Thoracic aorta (tissue), 2 donors: ENCODE data around the gene GET4. TPM values are rescaled to one million over a fixed set of nuclear protein-coding genes. Genes with fewer than 3 reads are reported as not detected.

Experiments
- ATAC-seq: fragments of 150-250 bp; one replicate; pipeline ENCODE4 v1.8.0; 2017; ENCODE audit warnings: low read depth; ENCODE audit not compliant: insufficient number of reproducible peaks, low FRiP score
- DNase-seq: peaks from one replicate; pipeline ENCODE4 v3.0.0-alpha.2; 2020; ENCODE audit warnings: low spot score
- H3K27ac ChIP-seq, 2 donors: fragments of 200-600 bp; sonication (generic); 1 replicate in 1 of 2; 2 replicates in 1 of 2; pipeline ENCODE4 v1.5.1; 2016; ENCODE audit warnings: mild to moderate bottlenecking in 2 of 2, moderate library complexity in 2 of 2
- H3K27me3 ChIP-seq: fragments of 200-600 bp; sonication (generic); replicated peaks from 2 replicates; pipeline ENCODE4 v1.6.0; 2016; ENCODE audit warnings: mild to moderate bottlenecking; ENCODE audit not compliant: insufficient read depth
- H3K36me3 ChIP-seq: fragments of 200-600 bp; sonication (generic); one replicate; pipeline ENCODE4 v1.5.1; 2016
- H3K4me1 ChIP-seq, 2 donors: fragments of 200-600 bp; sonication (generic); 1 replicate in 1 of 2; 2 replicates in 1 of 2; pipeline versions ENCODE4 v1.5.1 to v1.6.0; 2016; ENCODE audit warnings: low read depth in 2 of 2, mild to moderate bottlenecking in 1 of 2; ENCODE audit not compliant: control insufficient read depth in 1 of 2
- H3K4me3 ChIP-seq: fragments of 200-600 bp; sonication (generic); 2 replicates; pipeline ENCODE4 v1.5.1; 2016; ENCODE audit warnings: mild to moderate bottlenecking
- H3K9me3 ChIP-seq: fragments of 200-600 bp; sonication (generic); 2 replicates; pipeline ENCODE4 v1.5.1; 2016
- total RNA-seq, 2 donors: library from RNA; depleted of rRNA; stranded (reverse); fragments of >200 nt; gene quantifications; one replicate each; pipeline versions ENCODE4 v1.1.0 to v1.2.3, GENCODE V29; 2016
- TF ChIP-seq, protein P1 (sequence below): fragments of 200-600 bp; sonication (generic); IDR thresholded peaks from one replicate; pipeline ENCODE4 v1.5.1; 2019; ENCODE audit warnings: antibody characterized with exemption

The GET4 gene
- total RNA-seq, 2 donors from 2014 or later = 26.9 to 28.4 TPM

- Histone ChIP-seq H3K4me1 (peaks cover 18 to 37% of the 10 kb centered on the region in 2 donors), H3K36me3 (peaks cover 46% of the 10 kb centered on the region), H3K27me3 (no peaks in the 10 kb centered on the region), H3K9me3 (no peaks in the 10 kb centered on the region), H3K4me3 (no peak overlapping the region), H3K27ac (peak overlapping the region; percentile 90 to 93)
- no peak for ATAC-seq
- TF ChIP-seq, protein P1, sequence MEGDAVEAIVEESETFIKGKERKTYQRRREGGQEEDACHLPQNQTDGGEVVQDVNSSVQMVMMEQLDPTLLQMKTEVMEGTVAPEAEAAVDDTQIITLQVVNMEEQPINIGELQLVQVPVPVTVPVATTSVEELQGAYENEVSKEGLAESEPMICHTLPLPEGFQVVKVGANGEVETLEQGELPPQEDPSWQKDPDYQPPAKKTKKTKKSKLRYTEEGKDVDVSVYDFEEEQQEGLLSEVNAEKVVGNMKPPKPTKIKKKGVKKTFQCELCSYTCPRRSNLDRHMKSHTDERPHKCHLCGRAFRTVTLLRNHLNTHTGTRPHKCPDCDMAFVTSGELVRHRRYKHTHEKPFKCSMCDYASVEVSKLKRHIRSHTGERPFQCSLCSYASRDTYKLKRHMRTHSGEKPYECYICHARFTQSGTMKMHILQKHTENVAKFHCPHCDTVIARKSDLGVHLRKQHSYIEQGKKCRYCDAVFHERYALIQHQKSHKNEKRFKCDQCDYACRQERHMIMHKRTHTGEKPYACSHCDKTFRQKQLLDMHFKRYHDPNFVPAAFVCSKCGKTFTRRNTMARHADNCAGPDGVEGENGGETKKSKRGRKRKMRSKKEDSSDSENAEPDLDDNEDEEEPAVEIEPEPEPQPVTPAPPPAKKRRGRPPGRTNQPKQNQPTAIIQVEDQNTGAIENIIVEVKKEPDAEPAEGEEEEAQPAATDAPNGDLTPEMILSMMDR = no peak
- no peak for DNase-seq
These were observed 10.4 kb upstream of the GET4 start for GRCh38 chr7:865921-866320.

DNA sequence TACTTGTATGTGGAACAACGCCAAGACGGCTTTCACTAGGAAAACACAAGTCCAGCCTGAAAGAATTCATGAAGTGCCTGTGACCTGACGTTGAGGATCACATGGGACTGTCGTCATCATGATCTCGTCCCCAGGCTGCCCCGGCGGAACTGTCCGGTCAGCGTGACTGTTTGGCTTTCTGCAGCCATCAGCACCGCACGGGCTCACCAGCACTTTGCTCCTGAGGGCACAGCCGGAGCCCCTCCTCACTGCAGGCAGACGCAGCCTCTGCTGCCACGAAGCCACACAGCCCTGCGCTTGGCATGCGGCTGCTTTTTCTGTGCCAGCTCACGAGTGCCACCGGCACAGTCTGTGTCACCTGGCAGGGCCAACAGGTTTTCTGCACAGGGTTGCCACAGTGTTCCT is 9.4 kb upstream of the GET4 start:
- Histone ChIP-seq H3K4me1 (peaks cover 18 to 37% of the 10 kb centered on the region in 2 donors), H3K9me3 (no peaks in the 10 kb centered on the region), H3K4me3 (peak overlapping the region; percentile 42), H3K36me3 (peaks cover 43% of the 10 kb centered on the region), H3K27ac (peak overlapping the region; percentile 90 to 93), H3K27me3 (no peaks in the 10 kb centered on the region)
- ATAC-seq (peak; percentile 80), DNase-seq (peak; percentile 72)
- TF ChIP-seq, protein P1 = no peak

- H3K9me3 ChIP-seq = no peaks in the 10 kb centered on the region
- H3K36me3 ChIP-seq = peaks cover 45% of the 10 kb centered on the region
- H3K27ac ChIP-seq = peak overlapping the region; percentile 90 to 93
- H3K4me1 ChIP-seq = peaks cover 18 to 37% of the 10 kb centered on the region in 2 donors
- peak; percentile 61 for ATAC-seq
- TF ChIP-seq, protein P1 = peak; percentile 26
- no peaks in the 10 kb centered on the region for H3K27me3 ChIP-seq
- DNase-seq = peak; percentile 60
- peak overlapping the region; percentile 42 for H3K4me3 ChIP-seq
These were observed 8.8 kb upstream of the GET4 start for GRCh38 chr7:867406-868188.

- no peaks in the 10 kb centered on the region for H3K27me3 ChIP-seq
- no peaks in the 10 kb centered on the region for H3K9me3 ChIP-seq
- peak overlapping the region; percentile 90 to 93 for H3K27ac ChIP-seq
- DNase-seq (no peak), ATAC-seq (no peak)
- H3K36me3 ChIP-seq = peaks cover 44% of the 10 kb centered on the region
- peak overlapping the region; percentile 42 for H3K4me3 ChIP-seq
- H3K4me1 ChIP-seq = peaks cover 18 to 42% of the 10 kb centered on the region in 2 donors
- TF ChIP-seq, protein P1 = no peak
These were observed 8.2 kb upstream of the GET4 start for GRCh38 chr7:868189-868486.

- ATAC-seq = no peak
- Histone ChIP-seq H3K4me3 (no peak overlapping the region), H3K4me1 (peaks cover 18 to 50% of the 10 kb centered on the region in 2 donors), H3K36me3 (peaks cover 44% of the 10 kb centered on the region), H3K9me3 (no peaks in the 10 kb centered on the region), H3K27ac (peak overlapping the region; percentile 46 to 74), H3K27me3 (no peaks in the 10 kb centered on the region)
- no peak for DNase-seq
- TF ChIP-seq, protein P1 = no peak
These were observed 7.0 kb upstream of the GET4 start for GRCh38 chr7:869348-869747.
